ENCODE measurements around the gene LMTK2.

Gene LMTK2

GRCh38 chr7:98075801-98076200 lies 30.9 kb upstream of the LMTK2 start:
- no peak for DNase-seq (ENCODE audit: insufficient read length, low spot score)
- no peak for TF ChIP-seq CTCF (IDR thresholded peaks at IDR 0.05; ENCODE audit: insufficient read depth, missing control alignments)
- no peak for FAIRE-seq

GRCh38 chr7:98077762-98078161 lies 28.9 kb upstream of the LMTK2 start:
- DNase-seq (ENCODE audit: insufficient read length, low spot score) (no peak), FAIRE-seq (no peak)
- no peak for TF ChIP-seq CTCF (IDR thresholded peaks at IDR 0.05; ENCODE audit: insufficient read depth, missing control alignments)

GRCh38 chr7:98078197-98078870 lies 28.3 kb upstream of the LMTK2 start:
- no peak for TF ChIP-seq CTCF (IDR thresholded peaks at IDR 0.05; ENCODE audit: insufficient read depth, missing control alignments)
- DNase-seq (ENCODE audit: insufficient read length, low spot score) (no peak), FAIRE-seq (no peak)

GRCh38 chr7:98079891-98080648 lies 26.6 kb upstream of the LMTK2 start:
- FAIRE-seq, result no peak
- DNase-seq (ENCODE audit: insufficient read length, low spot score), result no peak

GRCh38 chr7:98081319-98081718 lies 25.3 kb upstream of the LMTK2 start:
- no peak for TF ChIP-seq CTCF (IDR thresholded peaks at IDR 0.05; ENCODE audit: insufficient read depth, missing control alignments)
- no peak for FAIRE-seq
- DNase-seq (ENCODE audit: insufficient read length, low spot score), result no peak

More at GRCh38 chr7:98079891-98080648, 26.6 kb upstream of the LMTK2 start:
- no peak for TF ChIP-seq CTCF (IDR thresholded peaks at IDR 0.05; ENCODE audit: insufficient read depth, missing control alignments)

GRCh38 chr7:98084631-98085030 lies 22.0 kb upstream of the LMTK2 start:
- no peak for TF ChIP-seq CTCF (IDR thresholded peaks at IDR 0.05; ENCODE audit: insufficient read depth, missing control alignments)
- DNase-seq (ENCODE audit: insufficient read length, low spot score), result no peak
- FAIRE-seq, result no peak

- DNase-seq (ENCODE audit: insufficient read length, low spot score) (no peak), FAIRE-seq (no peak)
- no peak for TF ChIP-seq CTCF (IDR thresholded peaks at IDR 0.05; ENCODE audit: insufficient read depth, missing control alignments)
Observed at GRCh38 chr7:98085674-98086073, 21.0 kb upstream of the LMTK2 start.

All from D721Med (cell line).